Urothelium cell line (cell line): Measurements from ENCODE around the gene PCDHA7.
"Not testable (repeated sequence)": the region's sequence is repeated elsewhere in the genome, so short reads cannot be mapped to it uniquely, and the experiment has no call there.

Experiments used
- DNase-seq: peaks from one replicate; pipeline ENCODE4 v3.0.0; 2011; ENCODE audit warnings: low spot score, mixed read lengths
- FAIRE-seq: peaks from 2 replicates; lab custom pipeline; 2011; peaks lifted over from hg19 to GRCh38; lab: Jason Lieb, UNC

Gene PCDHA7

DNA sequence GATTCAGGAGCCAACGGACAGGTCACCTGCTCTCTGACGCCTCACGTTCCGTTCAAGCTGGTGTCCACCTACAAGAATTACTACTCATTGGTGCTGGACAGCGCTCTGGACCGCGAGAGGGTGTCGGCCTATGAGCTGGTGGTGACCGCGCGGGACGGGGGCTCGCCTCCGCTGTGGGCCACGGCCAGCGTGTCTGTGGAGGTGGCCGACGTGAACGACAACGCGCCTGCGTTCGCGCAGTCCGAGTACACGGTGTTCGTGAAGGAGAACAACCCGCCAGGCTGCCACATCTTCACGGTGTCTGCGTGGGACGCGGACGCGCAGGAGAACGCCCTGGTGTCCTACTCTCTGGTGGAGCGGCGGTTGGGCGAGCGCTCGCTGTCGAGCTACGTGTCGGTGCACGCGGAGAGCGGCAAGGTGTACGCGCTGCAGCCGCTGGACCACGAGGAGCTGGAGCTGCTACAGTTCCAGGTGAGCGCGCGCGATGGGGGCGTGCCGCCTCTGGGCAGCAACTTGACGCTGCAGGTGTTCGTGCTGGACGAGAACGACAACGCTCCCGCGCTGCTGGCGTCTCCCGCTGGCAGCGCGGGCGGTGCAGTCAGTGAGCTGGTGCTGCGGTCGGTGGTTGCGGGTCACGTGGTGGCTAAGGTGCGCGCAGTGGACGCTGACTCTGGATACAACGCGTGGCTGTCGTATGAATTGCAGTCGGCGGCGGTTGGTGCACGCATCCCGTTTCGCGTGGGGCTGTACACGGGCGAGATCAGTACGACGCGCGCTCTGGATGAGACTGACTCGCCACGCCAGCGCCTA is 23.3 kb downstream of the PCDHA7 start:
- DNase-seq (no peak), FAIRE-seq (no peak)

DNA sequence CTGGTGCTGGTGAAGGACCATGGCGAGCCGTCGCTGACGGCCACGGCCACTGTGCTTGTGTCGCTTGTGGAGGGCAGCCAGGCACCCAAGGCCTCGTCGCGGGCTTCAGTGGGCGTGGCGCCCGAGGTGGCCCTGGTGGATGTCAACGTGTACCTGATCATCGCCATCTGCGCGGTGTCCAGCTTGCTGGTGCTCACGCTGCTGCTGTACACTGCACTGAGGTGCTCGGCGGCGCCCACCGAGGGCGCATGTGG is 23.8 kb downstream of the PCDHA7 start:
- FAIRE-seq, result no peak
- no peak for DNase-seq

DNA sequence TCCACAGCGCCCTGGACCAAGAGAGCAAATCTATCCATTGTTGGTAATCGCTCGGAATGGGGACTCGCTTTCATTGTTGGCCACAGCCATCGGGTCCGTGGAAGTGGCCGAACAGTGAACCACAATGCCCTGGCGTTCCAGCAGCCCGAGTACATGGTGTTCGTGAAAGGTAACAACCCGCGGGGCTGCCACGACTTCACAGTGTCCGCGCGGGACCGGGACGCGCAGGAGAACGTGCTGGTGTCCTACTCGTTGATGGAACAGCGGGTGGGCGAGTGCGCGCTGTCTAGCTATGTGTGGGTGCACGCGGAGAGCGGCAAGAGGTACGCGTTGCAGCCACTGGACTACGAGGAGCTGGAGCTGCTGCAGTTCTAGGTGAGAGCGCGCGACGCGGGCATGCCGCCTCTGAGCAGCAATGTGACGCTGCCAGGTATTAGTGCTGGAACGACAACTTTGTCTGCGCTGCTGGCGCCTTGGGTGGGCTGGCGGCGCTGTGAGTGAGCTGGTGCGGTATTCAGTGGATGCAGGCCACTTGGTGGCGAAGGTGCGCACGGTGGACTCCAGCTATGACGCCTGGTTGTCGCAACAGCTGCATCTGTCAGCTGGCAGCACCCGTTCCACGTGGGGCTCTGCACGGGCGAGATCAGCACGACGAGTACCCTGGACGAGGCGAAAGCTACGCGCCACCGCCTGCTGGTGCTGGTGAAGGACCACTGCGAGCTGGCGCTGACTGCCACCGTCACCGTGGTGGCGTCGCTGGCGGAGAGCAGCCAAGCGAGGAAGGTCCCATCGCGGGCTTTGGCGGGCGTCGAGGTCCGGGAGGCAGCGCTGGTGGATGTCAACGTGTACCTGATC is 28.6 kb downstream of the PCDHA7 start:
- no peak for FAIRE-seq
- no peak for DNase-seq

DNA sequence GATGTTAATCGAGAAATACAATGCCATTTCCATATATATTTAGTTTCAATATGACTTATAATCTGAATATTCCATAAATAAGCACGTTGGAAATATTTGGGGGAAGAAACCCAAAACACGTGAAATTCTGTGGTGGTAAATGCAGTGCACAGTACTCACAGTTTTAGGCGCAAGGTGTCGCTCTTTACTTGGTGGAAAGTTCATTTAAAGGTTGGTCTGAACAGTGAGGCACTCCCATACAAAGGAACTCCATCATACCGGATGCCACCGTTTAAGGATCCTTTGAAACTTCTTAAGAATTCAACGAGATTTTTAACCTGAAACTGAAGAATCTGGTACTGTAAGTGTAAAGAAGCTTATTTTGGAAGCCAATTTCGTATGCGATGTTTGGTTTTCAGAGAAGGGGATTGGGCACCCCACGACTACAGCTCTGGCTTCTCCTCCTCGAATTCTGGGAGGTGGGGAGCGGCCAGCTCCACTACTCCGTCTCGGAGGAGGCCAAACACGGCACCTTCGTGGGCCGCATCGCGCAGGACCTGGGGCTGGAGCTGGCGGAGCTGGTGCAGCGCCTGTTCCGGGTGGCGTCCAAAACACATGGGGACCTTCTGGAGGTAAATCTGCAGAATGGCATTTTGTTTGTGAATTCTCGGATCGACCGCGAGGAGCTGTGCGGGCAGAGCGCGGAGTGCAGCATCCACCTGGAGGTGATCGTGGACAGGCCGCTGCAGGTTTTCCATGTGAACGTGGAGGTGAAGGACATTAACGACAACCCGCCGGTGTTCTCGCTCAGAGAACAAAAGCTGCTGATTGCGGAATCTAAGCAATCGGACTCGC is 34.9 kb downstream of the PCDHA7 start, which contains the start of gene PCDHA11:
TSS of gene PCDHA11 (plus strand) at position 237 of the 834 bp plus-strand sequence. CDS start at position 384, 147 bp downstream.
- DNase-seq (peak; percentile 58), FAIRE-seq (no peak)

DNA sequence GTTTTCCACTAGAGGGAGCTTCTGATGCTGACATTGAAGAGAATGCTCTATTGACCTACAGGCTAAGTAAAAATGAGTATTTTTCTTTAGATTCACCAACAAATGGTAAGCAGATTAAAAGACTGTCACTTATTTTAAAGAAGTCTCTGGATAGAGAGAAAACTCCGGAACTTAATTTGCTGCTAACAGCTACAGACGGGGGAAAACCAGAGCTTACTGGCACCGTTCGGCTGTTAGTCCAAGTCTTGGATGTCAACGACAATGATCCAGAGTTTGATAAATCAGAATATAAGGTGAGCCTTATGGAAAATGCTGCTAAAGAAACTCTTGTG is 35.5 kb downstream of the PCDHA7 start:
- no peak for FAIRE-seq
- DNase-seq, result no peak

DNA sequence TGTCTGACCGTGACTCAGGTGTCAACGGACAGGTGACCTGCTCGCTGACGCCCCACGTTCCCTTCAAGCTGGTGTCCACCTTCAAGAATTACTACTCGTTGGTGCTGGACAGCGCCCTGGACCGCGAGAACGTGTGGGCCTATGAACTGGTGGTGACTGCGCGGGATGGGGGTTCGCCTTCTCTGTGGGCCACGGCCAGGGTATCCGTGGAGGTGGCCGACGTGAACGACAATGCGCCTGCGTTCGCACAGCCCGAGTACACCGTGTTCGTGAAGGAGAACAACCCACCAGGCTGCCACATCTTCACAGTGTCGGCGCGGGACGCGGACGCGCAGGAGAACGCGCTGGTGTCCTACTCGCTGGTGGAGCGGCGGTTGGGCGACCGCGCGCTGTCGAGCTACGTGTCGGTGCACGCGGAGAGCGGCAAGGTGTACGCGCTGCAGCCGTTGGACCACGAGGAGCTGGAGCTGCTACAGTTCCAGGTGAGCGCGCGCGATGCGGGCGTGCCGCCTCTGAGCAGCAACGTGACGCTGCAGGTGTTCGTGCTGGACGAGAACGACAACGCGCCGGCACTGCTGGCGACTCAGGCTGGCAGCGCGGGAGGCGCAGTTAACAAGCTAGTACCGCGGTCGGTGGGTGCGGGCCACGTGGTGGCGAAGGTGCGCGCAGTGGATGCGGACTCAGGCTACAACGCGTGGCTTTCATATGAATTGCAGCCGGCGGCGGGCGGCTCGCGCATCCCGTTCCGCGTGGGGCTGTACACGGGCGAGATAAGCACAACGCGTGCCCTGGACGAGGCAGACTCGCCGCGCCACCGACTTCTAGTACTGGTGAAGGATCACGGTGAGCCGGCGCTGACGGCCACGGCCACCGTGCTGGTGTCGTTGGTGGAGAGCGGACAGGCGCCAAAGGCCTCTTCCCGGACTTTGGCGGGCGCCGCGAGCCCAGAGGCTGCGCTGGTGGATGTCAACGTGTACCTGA is 36.4 kb downstream of the PCDHA7 start:
- no peak for DNase-seq
- no peak for FAIRE-seq

DNA sequence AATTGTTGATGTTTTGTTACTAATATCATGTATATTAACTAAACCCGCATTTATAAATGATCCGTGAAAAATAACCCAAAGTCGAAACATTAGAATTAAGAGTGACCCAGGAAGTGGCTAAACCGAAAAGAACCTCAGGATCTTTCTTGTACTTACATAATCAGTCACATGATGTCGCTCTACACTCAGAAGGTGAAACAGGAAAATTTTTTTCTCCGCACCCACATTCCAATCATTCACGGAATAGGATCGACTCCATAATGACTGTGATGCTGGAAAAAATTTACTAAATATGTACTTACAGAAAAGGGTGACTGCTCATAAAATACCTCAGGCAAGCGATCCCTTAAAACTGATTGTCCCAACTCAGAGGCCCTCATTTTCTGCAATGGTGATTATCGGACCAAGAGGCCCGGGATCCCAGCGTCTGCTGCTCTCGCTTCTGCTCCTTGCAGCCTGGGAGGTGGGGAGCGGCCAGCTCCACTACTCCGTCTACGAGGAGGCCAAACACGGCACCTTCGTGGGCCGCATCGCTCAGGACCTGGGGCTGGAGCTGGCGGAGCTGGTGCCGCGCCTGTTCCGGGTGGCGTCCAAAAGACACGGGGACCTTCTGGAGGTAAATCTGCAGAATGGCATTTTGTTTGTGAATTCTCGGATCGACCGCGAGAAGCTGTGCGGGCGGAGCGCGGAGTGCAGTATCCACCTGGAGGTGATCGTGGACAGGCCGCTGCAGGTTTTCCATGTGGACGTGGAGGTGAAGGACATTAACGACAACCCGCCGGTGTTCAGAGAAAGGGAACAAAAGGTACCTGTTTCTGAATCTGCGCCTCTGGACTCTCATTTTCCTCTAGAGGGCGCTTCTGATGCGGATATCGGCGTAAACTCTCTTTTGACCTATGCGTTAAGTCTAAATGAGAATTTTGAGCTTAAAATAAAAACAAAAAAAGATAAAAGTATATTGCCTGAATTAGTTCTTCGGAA is 41.3 kb downstream of the PCDHA7 start, which contains the start of gene PCDHA12:
TSS of gene PCDHA12 (plus strand) at position 224 of the 981 bp plus-strand sequence. CDS start at position 389, 165 bp downstream.
- FAIRE-seq (no peak), DNase-seq (peak; percentile 26)

DNA sequence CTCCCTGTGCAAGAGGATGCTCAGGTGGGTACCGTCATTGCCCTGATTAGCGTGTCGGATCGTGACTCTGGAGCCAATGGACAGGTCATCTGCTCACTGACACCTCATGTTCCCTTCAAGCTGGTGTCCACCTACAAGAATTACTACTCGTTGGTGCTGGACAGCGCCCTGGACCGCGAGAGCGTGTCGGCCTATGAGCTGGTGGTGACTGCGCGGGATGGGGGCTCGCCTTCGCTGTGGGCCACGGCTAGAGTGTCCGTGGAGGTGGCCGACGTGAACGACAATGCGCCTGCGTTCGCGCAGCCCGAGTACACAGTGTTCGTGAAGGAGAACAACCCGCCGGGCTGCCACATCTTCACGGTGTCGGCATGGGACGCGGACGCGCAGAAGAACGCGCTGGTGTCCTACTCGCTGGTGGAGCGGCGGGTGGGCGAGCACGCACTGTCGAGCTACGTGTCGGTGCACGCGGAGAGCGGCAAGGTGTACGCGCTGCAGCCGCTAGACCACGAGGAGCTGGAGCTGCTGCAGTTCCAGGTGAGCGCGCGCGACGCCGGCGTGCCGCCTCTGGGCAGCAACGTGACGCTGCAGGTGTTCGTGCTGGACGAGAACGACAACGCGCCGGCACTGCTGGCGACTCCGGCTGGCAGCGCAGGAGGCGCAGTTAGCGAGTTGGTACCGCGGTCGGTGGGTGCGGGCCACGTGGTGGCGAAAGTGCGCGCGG is 42.6 kb downstream of the PCDHA7 start:
- DNase-seq, FAIRE-seq: not testable (repeated sequence)

DNA sequence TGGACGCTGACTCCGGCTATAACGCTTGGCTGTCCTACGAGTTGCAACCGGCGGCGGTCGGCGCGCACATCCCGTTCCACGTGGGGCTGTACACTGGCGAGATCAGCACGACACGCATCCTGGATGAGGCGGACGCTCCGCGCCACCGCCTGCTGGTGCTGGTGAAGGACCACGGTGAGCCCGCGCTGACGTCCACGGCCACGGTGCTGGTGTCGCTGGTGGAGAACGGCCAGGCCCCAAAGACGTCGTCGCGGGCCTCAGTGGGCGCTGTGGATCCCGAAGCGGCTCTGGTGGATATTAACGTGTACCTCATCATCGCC is 43.2 kb downstream of the PCDHA7 start:
- FAIRE-seq (no peak), DNase-seq (no peak)

DNA sequence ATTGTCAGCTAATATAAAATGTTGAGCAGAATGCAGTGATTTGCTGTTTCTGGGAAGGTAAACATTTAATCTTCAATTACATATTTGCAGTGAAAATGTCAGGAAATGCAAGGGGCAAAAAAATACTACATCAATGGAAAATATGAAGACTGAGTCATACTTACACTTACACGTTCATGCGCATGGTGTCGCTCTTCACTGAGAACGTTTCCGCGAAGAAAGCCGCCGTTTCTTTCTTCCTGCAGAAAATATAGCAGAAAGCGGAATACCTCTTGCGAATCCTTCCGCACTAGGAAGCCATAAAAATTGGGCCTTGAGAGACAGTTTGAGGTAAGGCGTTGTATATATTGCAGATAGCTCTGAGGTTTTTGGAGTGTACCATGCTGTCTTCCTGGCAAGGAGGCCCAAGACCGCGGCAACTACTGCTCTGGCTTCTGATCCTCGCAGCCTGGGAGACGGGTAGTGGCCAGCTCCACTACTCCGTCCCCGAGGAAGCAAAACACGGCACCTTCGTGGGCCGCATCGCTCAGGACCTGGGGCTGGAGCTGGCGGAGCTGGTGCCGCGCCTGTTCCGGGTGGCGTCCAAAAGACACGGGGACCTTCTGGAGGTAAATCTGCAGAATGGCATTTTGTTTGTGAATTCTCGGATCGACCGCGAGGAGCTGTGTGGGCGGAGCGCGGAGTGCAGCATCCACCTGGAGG is 48.0 kb downstream of the PCDHA7 start, which contains the start of gene PCDHA13:
TSS of gene PCDHA13 (plus strand) at position 236 of the 702 bp plus-strand sequence. CDS start at position 381, 145 bp downstream.
- peak; percentile 12 for DNase-seq
- no peak for FAIRE-seq

DNA sequence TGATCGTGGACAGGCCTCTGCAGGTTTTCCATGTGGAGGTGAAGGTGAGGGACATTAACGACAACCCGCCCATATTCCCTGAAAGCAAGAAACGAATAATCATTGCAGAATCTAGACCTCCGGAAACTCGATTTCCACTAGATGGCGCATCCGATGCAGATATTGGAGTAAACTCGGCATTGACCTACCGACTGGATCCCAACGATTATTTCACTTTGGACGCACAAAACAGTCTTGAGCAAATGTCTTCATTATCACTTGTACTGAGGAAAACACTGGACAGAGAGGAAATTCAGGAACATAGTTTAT is 48.5 kb downstream of the PCDHA7 start:
- DNase-seq, result peak; percentile 10
- no peak for FAIRE-seq

DNA sequence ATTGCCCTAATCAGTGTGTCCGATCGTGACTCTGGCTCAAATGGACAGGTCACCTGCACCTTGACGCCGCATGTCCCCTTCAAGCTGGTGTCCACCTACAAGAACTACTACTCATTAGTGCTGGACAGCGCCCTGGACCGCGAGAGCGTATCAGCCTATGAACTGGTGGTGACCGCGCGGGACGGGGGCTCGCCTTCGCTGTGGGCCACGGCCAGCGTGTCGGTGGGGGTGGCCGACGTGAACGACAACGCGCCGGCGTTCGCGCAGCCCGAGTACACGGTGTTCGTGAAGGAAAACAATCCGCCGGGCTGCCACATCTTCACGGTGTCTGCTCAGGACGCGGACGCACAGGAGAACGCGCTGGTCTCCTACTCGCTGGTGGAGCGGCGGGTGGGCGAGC is 49.3 kb downstream of the PCDHA7 start:
- DNase-seq (no peak), FAIRE-seq (no peak)

DNA sequence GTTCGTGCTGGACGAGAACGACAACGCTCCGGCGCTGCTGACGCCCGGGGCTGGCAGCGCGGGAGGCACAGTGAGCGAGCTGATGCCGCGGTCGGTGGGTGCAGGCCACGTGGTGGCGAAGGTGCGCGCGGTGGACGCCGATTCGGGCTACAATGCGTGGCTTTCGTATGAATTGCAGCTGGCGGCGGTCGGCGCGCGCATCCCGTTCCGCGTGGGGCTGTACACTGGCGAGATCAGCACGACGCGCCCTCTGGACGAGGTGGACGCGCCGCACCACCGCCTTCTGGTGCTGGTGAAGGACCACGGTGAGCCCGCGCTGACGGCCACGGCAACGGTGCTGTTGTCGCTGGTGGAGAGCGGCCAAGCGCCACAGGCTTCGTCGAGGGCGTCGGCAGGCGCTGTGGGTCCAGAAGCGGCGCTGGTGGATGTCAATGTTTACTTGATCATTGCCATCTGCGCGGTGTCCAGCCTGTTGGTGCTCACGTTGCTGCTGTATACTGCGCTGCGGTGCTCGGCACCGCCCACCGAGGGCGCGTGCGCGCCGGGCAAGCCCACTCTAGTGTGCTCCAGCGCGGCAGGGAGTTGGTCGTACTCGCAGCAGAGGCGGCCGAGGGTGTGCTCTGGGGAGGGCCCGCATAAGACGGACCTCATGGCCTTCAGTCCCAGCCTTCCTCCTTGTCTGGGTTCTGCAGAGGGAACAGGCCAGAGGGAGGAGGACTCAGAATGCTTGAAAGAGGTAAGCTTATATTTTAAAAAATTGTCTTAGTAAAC is 50.0 kb downstream of the PCDHA7 start:
- DNase-seq, result no peak
- no peak for FAIRE-seq
